ENCODE data around the gene CRACDL.
A peak's percentile ranks its signal among the peaks of the same experiment; 100 is the strongest.

CRACDL gene

DNA sequence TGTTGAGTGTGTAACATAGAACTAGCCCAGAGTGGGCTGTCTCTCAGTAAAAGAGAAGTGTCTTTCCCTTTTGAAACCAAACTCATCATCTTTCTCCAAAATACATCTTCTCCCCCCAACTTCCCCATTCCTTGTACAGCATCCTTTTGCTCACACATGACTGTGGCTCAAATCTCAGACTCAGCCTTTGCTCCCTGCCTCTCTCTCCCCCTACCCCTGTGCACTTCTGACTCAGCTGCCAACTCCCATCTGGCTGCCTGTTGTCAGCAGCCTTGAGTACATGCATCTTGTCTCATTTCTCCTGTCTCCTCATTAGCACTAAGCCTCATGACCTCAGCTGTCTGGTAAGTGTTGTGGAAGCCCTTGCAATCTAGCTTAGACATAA is 187.0 kb downstream of the CRACDL start:
- peak overlapping the region in 10 of 21 experiments; percentile 11 to 68 (median 37) for H3K27ac ChIP-seq
- H3K4me3 ChIP-seq: no peak overlapping the region

DNA sequence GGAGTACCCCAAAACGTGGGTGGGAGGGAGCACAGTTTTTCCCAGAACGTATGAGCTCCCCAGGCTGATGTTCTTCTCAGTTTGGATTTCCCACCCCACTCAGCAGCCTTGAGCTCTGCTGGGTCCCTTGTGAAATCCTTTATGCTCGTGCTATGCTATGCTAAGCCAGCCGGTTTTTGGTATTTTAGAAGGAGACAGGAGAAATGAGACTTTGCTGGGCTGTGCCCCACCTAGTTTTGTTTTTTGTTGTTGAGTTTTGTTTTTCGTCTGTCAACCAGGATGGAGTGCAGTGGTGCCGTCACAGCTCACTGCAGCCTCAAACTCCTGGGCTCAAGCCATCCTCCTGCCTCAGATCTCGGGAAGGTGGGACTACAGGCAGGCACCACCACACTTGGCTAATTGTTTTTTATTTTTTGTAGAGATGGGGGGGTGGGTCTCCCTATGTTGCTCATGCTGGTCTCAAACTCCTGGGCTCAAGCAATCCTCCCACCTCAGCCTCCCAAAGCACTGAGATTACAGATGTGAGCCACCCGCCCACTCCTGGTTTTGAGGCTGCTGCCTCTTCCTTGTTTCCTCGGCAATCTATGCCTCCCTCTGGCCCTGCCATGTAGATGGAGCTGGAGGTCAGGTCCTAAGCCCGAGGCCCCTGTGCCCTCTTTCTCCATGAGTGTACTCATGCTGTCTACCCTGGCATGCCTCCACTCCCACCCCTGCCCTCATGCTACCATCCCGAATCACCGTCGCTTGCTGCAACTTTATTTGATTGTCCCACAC is 187.5 kb downstream of the CRACDL start:
- peak overlapping the region in 8 of 21 experiments; percentile 4 to 68 (median 33) for H3K27ac ChIP-seq
- H3K4me3 ChIP-seq: no peak overlapping the region

DNA sequence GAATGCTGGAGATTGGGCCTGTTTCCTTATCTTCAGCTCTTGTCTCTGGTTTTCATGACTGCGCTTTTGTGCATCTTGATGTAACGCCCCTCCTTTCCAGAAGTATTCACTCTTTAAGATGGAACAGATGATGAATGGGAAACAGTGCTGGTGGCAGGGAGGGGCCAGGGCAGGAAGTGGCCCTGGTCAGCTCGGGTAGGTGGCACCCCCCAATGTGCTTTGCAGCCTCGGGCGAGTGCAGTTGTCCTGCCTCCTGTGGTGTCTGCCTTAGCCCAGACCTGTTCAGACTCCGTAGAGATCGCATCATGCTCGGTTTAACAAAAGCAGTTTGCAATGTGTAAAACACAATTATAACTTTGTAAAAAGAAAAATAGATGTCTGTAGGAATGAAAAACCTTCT is 188.1 kb downstream of the CRACDL start:
- H3K27ac ChIP-seq: peak overlapping the region in 5 of 21 experiments; percentile 4 to 68 (median 27)
- H3K4me3 ChIP-seq: no peak overlapping the region

DNA sequence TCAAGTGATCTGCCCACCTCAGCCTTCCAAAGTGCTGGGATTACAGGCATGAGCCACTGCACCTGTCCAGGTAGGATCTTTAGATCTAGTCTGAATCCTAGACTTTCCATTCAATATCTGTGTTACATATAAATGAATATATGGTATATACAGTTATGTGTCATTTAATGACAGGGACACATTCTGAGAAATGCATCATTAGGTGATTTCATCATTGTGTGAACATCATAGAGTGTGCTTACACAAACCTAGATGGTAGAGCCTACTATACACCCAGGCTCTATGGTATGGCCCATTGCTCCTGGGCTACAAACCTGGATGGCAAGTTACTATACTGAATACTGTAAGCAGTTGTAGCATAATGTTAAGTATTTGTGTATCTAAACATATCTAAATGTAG is 189.6 kb downstream of the CRACDL start:
- no peak overlapping the region for H3K4me3 ChIP-seq

DNA sequence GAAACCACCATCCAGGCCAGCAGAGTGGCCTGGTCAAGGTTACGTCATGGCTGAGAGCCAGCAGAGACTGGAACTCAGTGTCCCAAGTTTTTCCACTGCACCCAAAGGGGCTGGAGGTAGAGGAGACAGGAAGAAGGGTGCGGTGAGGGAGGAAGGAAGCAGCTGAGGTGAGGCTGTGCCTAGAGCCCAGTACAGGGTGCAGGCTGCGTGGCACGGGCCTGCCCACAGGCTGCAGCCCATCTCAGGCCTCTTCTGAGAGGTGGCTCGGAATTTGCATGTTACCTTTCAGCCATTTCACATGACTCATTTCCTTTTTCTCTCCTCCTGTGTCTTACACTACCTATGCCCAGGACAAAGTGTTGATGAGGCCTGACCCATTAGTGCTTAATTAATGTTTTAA is 191.4 kb downstream of the CRACDL start:
- Histone ChIP-seq H3K27ac (no peak overlapping the region), H3K4me3 (no peak overlapping the region)

More for the DNA sequence above, 189.6 kb downstream of the CRACDL start:
- no peak overlapping the region for H3K27ac ChIP-seq
